K562 (cell line): Measurements from ENCODE around the gene IL20RA. TPM values are rescaled to one million over a fixed set of nuclear protein-coding genes. Genes with fewer than 3 reads are reported as not detected.

Experiments used
- ATAC-seq: fragments of 200-7000 bp; cut with Tn5 transposase; 3 replicates; pipeline ENCODE4 v1.9.1; 2020; ENCODE audit warnings: moderate library complexity
- BruUV-seq: library from RNA; stranded (reverse); fragments of 400-500 nt; replicated peaks from 2 replicates; lab custom pipeline; 2021; lab: Mats Ljungman, UMichigan
- CTCF ChIA-PET: fragments of 300-600 bp; formaldehyde crosslinking; extraction: SDS; loops from one replicate; lab custom pipeline; 2021; ENCODE audit warnings: low intra/inter-chr PET ratio; lab: Yijun Ruan, JAX
- POLR2A ChIA-PET: fragments of 300-600, 350-650 bp; sonication (Branson Sonifier 250); formaldehyde crosslinking; extraction: SDS; loops from one replicate; lab custom pipeline; 2021; ENCODE audit warnings: antibody characterized with exemption, inconsistent platforms; lab: Yijun Ruan, JAX
- DNase-seq, 4 experiments: peaks; one replicate each; pipeline versions ENCODE4 v3.0.0 to v3.0.0-alpha.2; 2011 to 2018; ENCODE audit warnings: low spot score in 3 of 4, mixed read lengths in 3 of 4; ENCODE audit errors: extremely low read depth in 1 of 4
- FAIRE-seq: peaks from 2 replicates; lab custom pipeline; 2011; peaks lifted over from hg19 to GRCh38; lab: Jason Lieb, UNC
- H2AFZ ChIP-seq: 2 replicates; pipeline ENCODE4 v1.6.0; 2011; ENCODE audit warnings: low read depth, low read length, control low read depth, inconsistent platforms
- H3K27ac ChIP-seq: fragments of 200-600 bp; 3 replicates; pipeline ENCODE4 v1.8.0; 2011; ENCODE audit warnings: low read depth, mild to moderate bottlenecking, control low read depth, inconsistent platforms, low read length, moderate library complexity, mixed read lengths; ENCODE audit errors: extremely low read depth
- H3K27me3 ChIP-seq, 2 experiments: fragments of 300-600 bp in 1 of 2; 2 replicates in 1 of 2; 3 replicates in 1 of 2; pipeline versions ENCODE4 v1.6.0 to v1.8.0; 2011; ENCODE audit warnings: inconsistent platforms in 2 of 2, low read length in 2 of 2, mild to moderate bottlenecking in 1 of 2, mixed read lengths in 1 of 2, moderate library complexity in 1 of 2; ENCODE audit not compliant: control insufficient read depth in 2 of 2, insufficient read depth in 2 of 2
- H3K36me3 ChIP-seq: fragments of 300-600 bp; 3 replicates; pipeline ENCODE4 v1.8.0; 2011; ENCODE audit warnings: mild to moderate bottlenecking, low read length, inconsistent platforms; ENCODE audit not compliant: control insufficient read depth, insufficient read depth
- H3K4me1 ChIP-seq, 2 experiments: fragments of 200-600 bp in 1 of 2; replicated peaks in 1 of 2; 2 replicates in 1 of 2; 3 replicates in 1 of 2; pipeline versions ENCODE4 v1.5.1 to v1.8.0; 2011; ENCODE audit warnings: inconsistent platforms in 2 of 2, low read length in 2 of 2, mild to moderate bottlenecking in 1 of 2, mixed read lengths in 1 of 2, moderate library complexity in 1 of 2; ENCODE audit not compliant: control insufficient read depth in 2 of 2, insufficient read depth in 2 of 2
- H3K4me2 ChIP-seq: 2 replicates; pipeline ENCODE4 v1.6.1; 2011; ENCODE audit warnings: low read length, control low read depth, inconsistent platforms, mixed read lengths; ENCODE audit not compliant: insufficient read depth
- H3K4me3 ChIP-seq: fragments of 200-600 bp; sonication (generic), shearing (Covaris generic); 2 replicates; pipeline ENCODE4 v1.5.1; 2016; ENCODE audit warnings: control low read depth, inconsistent platforms
- H3K79me2 ChIP-seq: fragments of 200-600 bp; 3 replicates; pipeline ENCODE4 v1.8.0; 2011; ENCODE audit warnings: low read length, inconsistent platforms; ENCODE audit not compliant: control insufficient read depth, insufficient read depth
- H3K9ac ChIP-seq, 2 experiments: 2 replicates each; pipeline versions ENCODE4 v1.6.0 to v1.6.1; 2011; ENCODE audit warnings: low read depth in 2 of 2, low read length in 2 of 2, control low read depth in 1 of 2, inconsistent platforms in 1 of 2, mild to moderate bottlenecking in 1 of 2, mixed read lengths in 1 of 2; ENCODE audit not compliant: insufficient read depth in 1 of 2
- H3K9me1 ChIP-seq: one replicate; pipeline ENCODE4 v1.6.0; 2011; ENCODE audit warnings: inconsistent platforms, mild to moderate bottlenecking, low read length, moderate library complexity; ENCODE audit not compliant: control insufficient read depth, insufficient read depth
- H3K9me3 ChIP-seq: replicated peaks from 2 replicates; pipeline ENCODE4 v1.5.1; 2011; ENCODE audit warnings: low read depth, low read length, inconsistent platforms; ENCODE audit not compliant: control insufficient read depth, insufficient read depth
- H4K20me1 ChIP-seq: replicated peaks from 2 replicates; pipeline ENCODE4 v1.6.1; 2011; ENCODE audit warnings: low read length, inconsistent platforms, mixed read lengths; ENCODE audit not compliant: control insufficient read depth, insufficient read depth
- BRD4 ChIP-seq: fragments of 200-600 bp; sonication (generic); IDR thresholded peaks from 2 replicates; pipeline ENCODE4 v1.6.1; 2017; ENCODE audit warnings: inconsistent platforms
- CCAR2 ChIP-seq: fragments of 200-400 bp; formaldehyde crosslinking; IDR thresholded peaks from 2 replicates; pipeline ENCODE4 v1.6.1; 2017; ENCODE audit warnings: mild to moderate bottlenecking, low read depth, low read length
- E2F4 ChIP-seq: sonication (generic); formaldehyde crosslinking; IDR thresholded peaks from 2 replicates; pipeline ENCODE4 v1.8.0; 2022; ENCODE audit warnings: mild to moderate bottlenecking, low read depth, missing genetic modification reagents
- E2F6 ChIP-seq, 2 experiments: IDR thresholded peaks; 2 replicates each; pipeline ENCODE4 v1.6.1; 2011; ENCODE audit warnings: borderline replicate concordance in 1 of 2, control low read depth in 1 of 2, low read depth in 1 of 2, low read length in 1 of 2, mild to moderate bottlenecking in 1 of 2, mixed read lengths in 1 of 2, moderate library complexity in 1 of 2; ENCODE audit not compliant: insufficient read depth in 1 of 2, insufficient read length in 1 of 2, poor library complexity in 1 of 2, severe bottlenecking in 1 of 2; ENCODE audit errors: extremely low read depth in 1 of 2
- ETS2 ChIP-seq: IDR thresholded peaks from 2 replicates; pipeline ENCODE4 v1.6.1; 2016; ENCODE audit warnings: borderline replicate concordance, missing genetic modification characterization, mild to moderate bottlenecking, moderate library complexity, missing compliant biosample characterization; ENCODE audit not compliant: poor library complexity, severe bottlenecking
- FOXP4 ChIP-seq: sonication (generic); formaldehyde crosslinking; IDR thresholded peaks from 2 replicates; pipeline ENCODE4 v1.8.0; 2022; ENCODE audit warnings: mild to moderate bottlenecking, missing genetic modification reagents, borderline replicate concordance
- HOXB6 ChIP-seq: fragments of 250-450 bp; sonication (Bioruptor Pico); IDR thresholded peaks from 2 replicates; pipeline ENCODE4 v1.5.1; 2022; ENCODE audit warnings: mild to moderate bottlenecking, borderline replicate concordance
- MAFK ChIP-seq: IDR thresholded peaks from 2 replicates; pipeline ENCODE4 v1.6.1; 2011; ENCODE audit warnings: low read length, improper control_type of control experiment
- NCOA2 ChIP-seq, 2 experiments: fragments of 450-650 bp; IDR thresholded peaks; 2 replicates each; pipeline ENCODE4 v1.6.1; 2018; ENCODE audit warnings: mild to moderate bottlenecking in 2 of 2, moderate library complexity in 1 of 2; ENCODE audit not compliant: partially characterized antibody in 2 of 2
- POLR2A ChIP-seq: fragments of 450-650 bp; conservative IDR thresholded peaks from 2 replicates; pipeline ENCODE4 v1.6.1; 2016
- SP1 ChIP-seq: sonication (generic); formaldehyde crosslinking; IDR thresholded peaks from 2 replicates; pipeline ENCODE4 v1.8.1; 2022; ENCODE audit warnings: mild to moderate bottlenecking, missing genetic modification reagents
- SREBF2 ChIP-seq: sonication (generic); formaldehyde crosslinking; IDR thresholded peaks from 2 replicates; pipeline ENCODE4 v1.4.0; 2020; ENCODE audit warnings: mild to moderate bottlenecking, missing genetic modification reagents
- ZNF274 ChIP-seq: IDR thresholded peaks from 2 replicates; pipeline ENCODE4 v1.6.1; 2011; ENCODE audit warnings: low read depth, mild to moderate bottlenecking, low read length, moderate library complexity, borderline replicate concordance
- ZNF398 ChIP-seq: fragments of 250-450 bp; sonication (Bioruptor Pico); IDR thresholded peaks from 2 replicates; pipeline ENCODE4 v1.8.0; 2021; ENCODE audit warnings: moderate library complexity, mild to moderate bottlenecking, inconsistent platforms
- ZNF584 ChIP-seq: fragments of 200-800 bp; sonication (Bioruptor generic); IDR thresholded peaks from 2 replicates; pipeline ENCODE4 v1.6.1; 2016; ENCODE audit warnings: low read depth, mild to moderate bottlenecking, missing genetic modification characterization, missing compliant biosample characterization
- WGBS: fragments of 100-300 bp; shearing (Covaris generic); methylation state at CpG from one replicate; pipeline ENCODE4 v1.1.6; 2016; ENCODE audit warnings: low coverage, mixed read lengths; ENCODE audit not compliant: insufficient coverage; ENCODE audit errors: missing lambda C conversion rate; 5-methylcytosine and 5-hydroxymethylcytosine counted together
- in situ Hi-C: fragments of 300-500 bp; cut with MboI; formaldehyde crosslinking; loops from 4 replicates; pipeline ENCODE4 v1.15.0; 2018; ENCODE audit warnings: inconsistent platforms, mixed read lengths
- intact Hi-C: fragments of 100-400 bp; cut with micrococcal nuclease; formaldehyde crosslinking; loops from 2 replicates; pipeline ENCODE4 v1.14.2; 2022
- polyA plus RNA-seq, 8 experiments: library from polyadenylated mRNA; depleted of rRNA in 4 of 8; stranded (reverse) in 5 of 8; unstranded in 3 of 8; fragments of >200 nt; fragmentation: Nextera tagmentation in 2 of 8; fragmentation: Illumina TruSeq in 1 of 8; extraction: Ambion mirVana in 2 of 8; extraction: Trizol in 1 of 8; gene quantifications; 2 replicates each; pipeline versions ENCODE4 v1.2.1 to v1.2.3, GENCODE V29; 2011 to 2014; ENCODE audit warnings: inconsistent platforms in 1 of 8, missing spikeins in 1 of 8
- total RNA-seq, 7 experiments: library from RNA; depleted of rRNA in 6 of 7; stranded (reverse); fragments of >200 nt in 6 of 7; fragmentation: Illumina TruSeq in 2 of 7; extraction: Trizol in 2 of 7; gene quantifications; 2 replicates each; pipeline versions ENCODE4 v1.2.1 to v1.2.3, GENCODE V29; 2011 to 2021; ENCODE audit warnings: low replicate concordance in 1 of 7

The IL20RA gene
- total and polyA plus RNA-seq, 9 of the 15 experiments (the other 6 are each of a cell fraction or from before 2014, with no cell fraction given), result not detected

GRCh38 chr6:137015943-137016342 is 28.8 kb downstream of the IL20RA start:
- 0% methylated on average over 4 of the region's 4 CpGs for WGBS
- intact Hi-C loops (no loop called here), in situ Hi-C loops (no loop called here)
- H3K27me3 ChIP-seq, result no peaks in the 10 kb centered on the region; a peak in 1 of 5 replicates
- H2AFZ ChIP-seq, result no peak overlapping the region
- H3K4me2 ChIP-seq, result no peak overlapping the region
- ChIA-PET POLR2A (interaction anchor here (0.9 to 1.0 kb wide), 2 partner anchors 11 to 35 kb away, joined by 4 read pairs; no protein-coding TSS in a partner anchor), CTCF (no interaction called here)
- no peaks in the 10 kb centered on the region for H3K9me3 ChIP-seq
- no peak overlapping the region for H3K27ac ChIP-seq
- DNase-seq (no peak), ATAC-seq (no peak), FAIRE-seq (no peak)
- H3K4me1 ChIP-seq, result no peaks in the 10 kb centered on the region
- H3K36me3 ChIP-seq, result no peaks in the 10 kb centered on the region
- H4K20me1 ChIP-seq, result no peaks in the 10 kb centered on the region
- H3K9me1 ChIP-seq, result no peaks in the 10 kb centered on the region
- no TSS peak for BruUV-seq
- H3K4me3 ChIP-seq, result no peak overlapping the region
- no peak overlapping the region for H3K9ac ChIP-seq
- no peaks in the 10 kb centered on the region for H3K79me2 ChIP-seq
- TF ChIP-seq HOXB6 (CRISPR knock-in tag), result no peak
- TF ChIP-seq CCAR2, result no peak
- no peak for TF ChIP-seq ETS2 (tag)
- TF ChIP-seq POLR2A, result no peak
- no peak for TF ChIP-seq ZNF274
- no peak for TF ChIP-seq FOXP4 (CRISPR knock-in tag)
- TF ChIP-seq ZNF584 (CRISPR knock-in tag), result no peak
- TF ChIP-seq SP1 (CRISPR knock-in tag), result no peak
- TF ChIP-seq E2F6 (IDR thresholded peaks at IDR 0.05; ENCODE audit: borderline replicate concordance in 1 of 2, extremely low read depth in 1 of 2, insufficient read depth in 1 of 2, insufficient read length in 1 of 2, low read depth in 1 of 2, low read length in 1 of 2, poor library complexity in 1 of 2, severe bottlenecking in 1 of 2), result no peak
- TF ChIP-seq ZNF398, result no peak
- no peak for TF ChIP-seq SREBF2
- no peak for TF ChIP-seq NCOA2 (IDR thresholded peaks at IDR 0.05; ENCODE audit: partially characterized antibody in 2 of 2)
- no peak for TF ChIP-seq MAFK
- TF ChIP-seq E2F4 (CRISPR knock-in tag), result no peak
- TF ChIP-seq BRD4, result no peak
